B cell (primary cell): ENCODE results near the gene CFAP157. TPM values are rescaled to one million over a fixed set of nuclear protein-coding genes. Genes with fewer than 3 reads are reported as not detected.
A peak's percentile ranks its signal among the peaks of the same experiment; 100 is the strongest.

Experiments used
- ATAC-seq: fragments of 200-7000 bp; cut with Tn5 transposase; one replicate; pipeline ENCODE4 v1.10.0; 2021; ENCODE audit warnings: low read depth, mild to moderate bottlenecking, moderate number of reproducible peaks, moderate library complexity
- CTCF ChIA-PET: fragments of 350-600 bp; sonication (Branson Sonifier 250); formaldehyde crosslinking; loops from one replicate; lab custom pipeline; 2021; ENCODE audit warnings: antibody characterized with exemption, inconsistent platforms; lab: Charles Lee
- POLR2A ChIA-PET: fragments of 350-600 bp; sonication (Branson Sonifier 250); formaldehyde crosslinking; loops from one replicate; lab custom pipeline; 2021; ENCODE audit warnings: antibody characterized with exemption; lab: Charles Lee
- DNase-seq: peaks from one replicate; pipeline ENCODE4 v3.0.0; 2013
- H2AFZ ChIP-seq: 2 replicates; pipeline ENCODE4 v1.6.1; 2012; ENCODE audit warnings: mild to moderate bottlenecking, low read depth, low read length; ENCODE audit not compliant: insufficient read depth, poor library complexity, severe bottlenecking
- H3K27ac ChIP-seq, 2 donors: 1 replicate in 1 of 2; 2 replicates in 1 of 2; pipeline ENCODE4 v1.5.1; 2012 to 2013; ENCODE audit warnings: low read length in 2 of 2, mild to moderate bottlenecking in 2 of 2, moderate library complexity in 1 of 2
- H3K27me3 ChIP-seq, 4 experiments: fragments of 200-600 bp in 1 of 4; sonication (generic) in 1 of 4; replicated peaks in 1 of 4; 1 replicate in 2 of 4; 2 replicates in 2 of 4; pipeline versions ENCODE4 v1.6.1 to v1.7.0; 2013 to 2016; ENCODE audit warnings: low read length in 3 of 4, mild to moderate bottlenecking in 2 of 4, mixed read lengths in 1 of 4, moderate library complexity in 1 of 4; ENCODE audit not compliant: insufficient read depth in 4 of 4, control insufficient read depth in 3 of 4; ENCODE audit errors: control extremely low read depth in 1 of 4
- H3K36me3 ChIP-seq, 2 experiments: replicated peaks in 1 of 2; 1 replicate in 1 of 2; 2 replicates in 1 of 2; pipeline versions ENCODE4 v1.6.1 to v1.7.1; 2013; ENCODE audit warnings: low read length in 1 of 2; ENCODE audit not compliant: insufficient read depth in 2 of 2, control insufficient read depth in 1 of 2; ENCODE audit errors: control extremely low read depth in 1 of 2, extremely low read depth in 1 of 2
- H3K4me1 ChIP-seq, 2 donors: fragments of 200-600 bp in 1 of 2; sonication (generic) in 1 of 2; 1 replicate in 1 of 2; 2 replicates in 1 of 2; pipeline versions ENCODE4 v1.5.1 to v1.6.1; 2013 to 2017; ENCODE audit warnings: low read length in 2 of 2; ENCODE audit not compliant: control insufficient read depth in 2 of 2, insufficient read depth in 2 of 2
- H3K4me2 ChIP-seq: replicated peaks from 2 replicates; pipeline ENCODE3; 2012; ENCODE audit warnings: mild to moderate bottlenecking, low read depth, low read length; ENCODE audit not compliant: poor library complexity, severe bottlenecking
- H3K4me3 ChIP-seq, 5 experiments: fragments of 200-600 bp in 1 of 5; sonication (generic) in 1 of 5; 1 replicate in 3 of 5; 2 replicates in 2 of 5; pipeline versions ENCODE4 v1.5.1 to v1.7.0; 2011 to 2016; ENCODE audit warnings: low read length in 4 of 5, mild to moderate bottlenecking in 4 of 5, low read depth in 2 of 5, control low read depth in 1 of 5, moderate library complexity in 1 of 5; ENCODE audit not compliant: insufficient read depth in 1 of 5; ENCODE audit errors: control extremely low read depth in 1 of 5, extremely low read depth in 1 of 5
- H3K79me2 ChIP-seq: fragments of 200-600 bp; sonication (generic); one replicate; pipeline ENCODE4 v1.6.0; 2016; ENCODE audit warnings: low read length; ENCODE audit not compliant: control insufficient read depth, insufficient read depth
- H3K9ac ChIP-seq: fragments of 200-600 bp; sonication (generic); 2 replicates; pipeline ENCODE4 v1.6.1; 2017; ENCODE audit warnings: mild to moderate bottlenecking, low read length, moderate library complexity
- H3K9me3 ChIP-seq, 3 donors: one replicate each; pipeline versions ENCODE4 v1.6.1 to v1.7.1; 2013; ENCODE audit warnings: low read length in 2 of 3; ENCODE audit not compliant: control insufficient read depth in 2 of 3, insufficient read depth in 1 of 3; ENCODE audit errors: control extremely low read depth in 1 of 3
- H4K20me1 ChIP-seq: 2 replicates; pipeline ENCODE4 v1.6.0; 2012; ENCODE audit warnings: mild to moderate bottlenecking, low read length; ENCODE audit not compliant: insufficient read depth, control insufficient read depth, poor library complexity, severe bottlenecking
- H3K27ac Mint-ChIP-seq: one replicate; pipeline ENCODE4 v1.8.0; 2021; ENCODE audit warnings: mixed read lengths
- H3K27me3 Mint-ChIP-seq: one replicate; pipeline ENCODE4 v1.8.0; 2021; ENCODE audit warnings: mixed read lengths
- H3K4me1 Mint-ChIP-seq: one replicate; pipeline ENCODE4 v1.8.0; 2021; ENCODE audit warnings: mixed read lengths
- H3K4me3 Mint-ChIP-seq: one replicate; pipeline ENCODE4 v1.8.0; 2021; ENCODE audit warnings: mixed read lengths
- H3K9me3 Mint-ChIP-seq: one replicate; pipeline ENCODE4 v1.8.0; 2022; ENCODE audit warnings: mixed read lengths; ENCODE audit not compliant: insufficient read depth
- CTCF ChIP-seq: fragments of 200-600 bp; IDR thresholded peaks from one replicate; pipeline ENCODE4 v1.8.0; 2022; ENCODE audit warnings: antibody characterized with exemption, mild to moderate bottlenecking
- EZH2 ChIP-seq: IDR thresholded peaks from 2 replicates; pipeline ENCODE4 v1.6.1; 2012; ENCODE audit warnings: borderline replicate concordance, low read depth, mild to moderate bottlenecking, moderate library complexity, low read length; ENCODE audit not compliant: insufficient read depth, poor library complexity, severe bottlenecking
- WGBS: methylation state at CpG from one replicate; pipeline ENCODE4 v1.1.5; 2013; ENCODE audit warnings: missing lambda C conversion rate; ENCODE audit not compliant: insufficient coverage; 5-methylcytosine and 5-hydroxymethylcytosine counted together
- intact Hi-C: fragments of 100-400 bp; cut with micrococcal nuclease; formaldehyde crosslinking; loops from one replicate; pipeline ENCODE4 v1.10.0; 2022
- polyA plus RNA-seq: library from polyadenylated mRNA; depleted of rRNA; stranded (reverse); fragments of >200 nt; gene quantifications from 2 replicates; pipeline ENCODE4 v1.2.3, GENCODE V29; 2012
- total RNA-seq, 2 donors: library from RNA; stranded (reverse); fragments of 120-200 nt in 1 of 2; gene quantifications; 1 replicate in 1 of 2; 2 replicates in 1 of 2; pipeline versions ENCODE4 v1.2.3 to v1.2.4, GENCODE V29; 2013 to 2022

Gene CFAP157
- total and polyA plus RNA-seq, 2 donors (not counting 1 experiment from before 2014, with no cell fraction given): 0.03 TPM; not detected in 1

- Histone ChIP-seq H3K79me2 (peaks cover 22% of the 10 kb centered on the region), H3K4me2 (no peak overlapping the region), H3K4me3 (no peak overlapping the region), H3K9me3 (no peaks in the 10 kb centered on the region), H4K20me1 (peaks cover 81% of the 10 kb centered on the region), H3K27ac (no peak overlapping the region), H3K4me1 (no peaks in the 10 kb centered on the region), H3K27me3 (no peaks in the 10 kb centered on the region), H2AFZ (no peak overlapping the region), H3K9ac (no peak overlapping the region), H3K36me3 (peaks cover 3 to 84% of the 10 kb centered on the region in 2 experiments)
- H3K4me1 Mint-ChIP-seq: peaks cover 3% of the 10 kb centered on the region
- peak overlapping the region; percentile 6 for H3K27ac Mint-ChIP-seq
- intact Hi-C loops: no loop called here
- ChIA-PET POLR2A (no interaction called here), CTCF (interaction anchor here (1.1 to 1.5 kb wide), 2 partner anchors 10 to 12 kb away, joined by 3 read pairs; partner anchors contain the start of gene TOR2A)
- no peaks in the 10 kb centered on the region for H3K9me3 Mint-ChIP-seq
- no peak for TF ChIP-seq CTCF
- TF ChIP-seq EZH2: no peak
- H3K27me3 Mint-ChIP-seq: no peaks in the 10 kb centered on the region
- ATAC-seq (no peak), DNase-seq (no peak)
- no peak overlapping the region for H3K4me3 Mint-ChIP-seq
- WGBS: 96% methylated on average over 10 of the region's 15 CpGs
Measured at GRCh38 chr9:127746959-127747569, 40.3 kb downstream of the CFAP157 start.

- H4K20me1 ChIP-seq: peaks cover 93% of the 10 kb centered on the region
- CTCF ChIA-PET: no interaction called here
- H3K4me3 Mint-ChIP-seq: no peak overlapping the region
- no peak overlapping the region for H3K27ac Mint-ChIP-seq
- TF ChIP-seq EZH2 (no peak), CTCF (no peak)
- no peaks in the 10 kb centered on the region for H3K9me3 ChIP-seq
- H3K4me2 ChIP-seq: no peak overlapping the region
- no peak overlapping the region for H3K4me3 ChIP-seq
- H3K4me1 ChIP-seq: no peaks in the 10 kb centered on the region
- no peak overlapping the region for H3K9ac ChIP-seq
- H3K27me3 Mint-ChIP-seq: no peaks in the 10 kb centered on the region
- H3K79me2 ChIP-seq: peaks cover 42% of the 10 kb centered on the region
- peaks cover 3 to 82% of the 10 kb centered on the region in 2 experiments for H3K36me3 ChIP-seq
- 95% methylated on average over 26 of the region's 26 CpGs for WGBS
- DNase-seq: no peak
- no peak overlapping the region for H3K27ac ChIP-seq
- POLR2A ChIA-PET: interaction anchor here (0.6 kb wide), 1 partner anchor 46 kb away, joined by 6 read pairs; no protein-coding TSS in a partner anchor
- peaks cover 11% of the 10 kb centered on the region for H3K4me1 Mint-ChIP-seq
- H3K27me3 ChIP-seq: no peaks in the 10 kb centered on the region
- intact Hi-C loops: no loop called here
- no peak overlapping the region for H2AFZ ChIP-seq
- H3K9me3 Mint-ChIP-seq: no peaks in the 10 kb centered on the region
- ATAC-seq: no peak
Measured at GRCh38 chr9:127749090-127749787, 42.5 kb downstream of the CFAP157 start.
